Measurements from ENCODE around the gene CLSTN2.

CLSTN2 gene

DNA sequence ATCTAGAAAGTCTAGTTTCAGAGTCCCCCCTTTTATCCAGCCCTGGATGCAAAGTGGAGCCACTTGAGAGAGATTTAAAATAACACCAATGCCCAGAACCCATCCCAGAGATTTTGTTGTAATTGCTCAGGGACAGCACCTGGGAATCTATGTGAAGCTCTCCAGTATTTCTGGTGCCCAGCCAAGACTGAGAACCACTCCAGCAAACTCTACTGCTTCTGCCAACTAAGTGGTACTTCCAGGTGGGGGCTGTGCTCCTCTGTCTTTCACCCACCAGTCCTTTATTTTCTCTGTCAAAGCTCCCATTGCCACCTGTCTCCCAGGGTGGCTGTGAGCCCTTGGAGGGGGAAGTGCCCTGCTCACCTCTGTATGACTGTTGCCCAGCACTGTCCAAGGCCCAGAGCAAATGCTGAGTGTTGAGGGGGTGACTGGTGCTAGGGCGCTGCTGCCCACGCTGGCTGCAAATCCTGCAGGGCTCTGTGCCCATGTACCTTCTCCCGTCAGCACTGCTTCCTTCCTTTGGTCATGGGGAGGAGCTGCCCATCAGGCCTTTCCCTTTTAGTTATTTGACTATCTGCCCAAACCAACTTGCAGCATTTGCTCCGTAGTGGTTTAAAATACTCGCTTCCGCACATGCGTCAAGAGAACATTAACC, 9.4 kb downstream of the CLSTN2 start:
- no peak for DNase-seq (ENCODE audit: low read depth in 2 of 2)

DNA sequence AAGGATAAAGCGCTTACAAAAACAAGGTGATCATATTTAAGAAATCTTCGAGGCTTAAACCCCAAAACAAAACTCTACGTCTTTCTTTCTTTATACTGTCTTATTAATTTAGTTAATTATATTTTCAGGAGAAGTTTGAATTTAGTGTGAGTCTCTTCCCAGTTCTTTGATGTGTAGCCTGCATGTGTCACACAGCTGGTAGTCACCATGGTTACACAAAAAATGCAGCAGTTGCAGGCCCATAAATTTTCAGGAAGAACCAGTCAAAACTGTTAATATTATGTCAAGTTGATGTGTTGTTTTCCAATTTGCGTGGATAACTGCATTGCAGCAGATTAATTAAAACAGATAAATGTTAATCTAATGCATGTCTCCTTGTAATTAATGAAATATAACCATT, 10.4 kb downstream of the CLSTN2 start:
- DNase-seq (ENCODE audit: low read depth in 2 of 2) = no peak

DNA sequence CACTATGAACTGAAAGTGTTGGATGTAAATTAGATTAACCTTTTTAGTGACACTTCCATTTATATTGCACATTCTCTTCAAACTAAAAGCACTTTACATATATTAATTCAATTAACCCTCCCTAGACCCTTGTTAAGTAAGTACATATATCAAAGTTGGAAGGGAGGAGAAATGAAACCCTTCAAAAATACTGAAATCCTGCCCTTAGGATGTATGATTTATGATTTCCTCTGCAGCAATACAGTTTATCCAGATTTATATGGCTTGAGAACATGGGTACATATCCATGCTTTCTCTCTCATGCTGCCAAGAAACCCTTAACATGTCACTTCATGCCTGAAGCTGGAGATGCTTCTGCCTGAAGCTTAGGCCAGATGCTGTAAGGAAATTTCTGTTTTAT, 11.0 kb downstream of the CLSTN2 start:
- no peak for DNase-seq (ENCODE audit: low read depth in 2 of 2)

DNA sequence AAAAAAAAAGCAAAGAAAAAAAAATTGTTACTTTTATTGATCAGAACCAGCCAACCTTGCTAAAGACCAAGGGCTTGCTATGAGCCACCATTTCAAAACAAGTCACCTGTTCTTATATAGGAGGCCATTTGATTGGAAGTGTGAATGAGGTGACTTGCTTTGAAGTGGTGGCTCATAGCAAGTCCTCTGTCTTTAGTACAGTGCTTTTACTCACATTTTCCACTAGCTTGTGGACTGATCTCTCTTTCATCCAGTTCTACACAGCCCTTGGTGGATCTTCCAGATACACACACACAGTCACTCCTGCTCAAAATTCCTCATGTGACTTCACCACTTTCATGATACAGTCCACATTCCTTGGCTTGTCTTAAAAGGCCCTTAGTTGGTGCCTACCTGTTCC, 13.5 kb downstream of the CLSTN2 start:
- DNase-seq (ENCODE audit: low read depth in 2 of 2) = no peak

DNA sequence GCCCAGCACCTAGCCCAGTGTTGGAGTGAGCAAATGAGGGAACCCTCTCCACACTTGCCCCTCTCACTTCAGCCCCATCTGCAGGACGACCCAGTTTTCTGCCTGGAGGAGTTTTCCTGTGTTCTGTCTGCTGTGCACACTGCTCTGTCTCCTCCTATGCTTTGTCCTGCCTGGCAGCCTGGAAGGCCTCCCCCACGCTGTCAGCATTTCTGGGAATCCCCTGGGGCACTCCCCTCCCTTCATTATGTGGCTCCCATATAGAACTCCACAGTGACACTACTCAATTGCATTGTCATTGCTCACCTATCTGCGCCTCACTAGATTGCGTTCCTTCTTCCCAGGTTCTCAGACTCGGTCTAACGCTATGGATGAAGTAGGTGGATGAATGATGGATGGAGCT, 13.9 kb downstream of the CLSTN2 start:
- no peak for DNase-seq (ENCODE audit: low read depth in 2 of 2)

DNA sequence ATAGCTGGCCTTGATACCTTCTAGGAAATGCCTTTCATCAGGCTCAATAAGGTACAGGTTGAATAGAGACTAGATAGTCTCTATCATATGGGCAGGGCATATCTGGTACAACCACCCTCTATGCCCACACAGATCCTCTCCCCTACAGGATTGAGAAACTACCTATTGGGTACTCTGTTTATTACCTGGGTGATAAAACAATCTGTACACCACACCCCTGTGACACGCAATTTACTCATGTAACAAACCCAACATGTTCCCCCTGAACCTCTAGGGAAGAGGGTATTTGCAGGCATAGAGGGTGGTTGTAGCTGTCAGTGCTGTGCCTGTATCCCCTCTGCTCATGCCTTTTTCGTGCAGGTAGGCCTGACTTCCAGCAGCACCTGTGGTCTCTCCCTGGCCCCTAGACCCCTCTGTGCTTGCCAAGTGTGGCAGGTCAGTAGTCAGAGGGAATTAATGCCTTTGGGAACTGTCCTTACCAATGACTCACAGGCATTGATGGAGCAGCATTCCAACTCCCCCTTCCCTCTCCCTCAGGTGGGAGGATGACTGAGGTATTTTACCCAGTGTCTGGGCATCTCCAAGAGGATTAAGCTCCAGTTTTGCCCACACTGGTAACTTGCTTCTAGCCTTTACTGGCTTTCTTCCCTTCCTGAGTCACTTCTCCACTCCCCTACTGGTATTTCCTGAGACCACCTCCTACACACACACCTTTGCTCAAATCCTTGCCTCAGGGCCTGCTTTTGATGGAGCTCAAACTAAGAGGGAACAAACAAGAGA, 18.3 kb downstream of the CLSTN2 start:
- no peak for DNase-seq (ENCODE audit: low read depth in 2 of 2)

DNA sequence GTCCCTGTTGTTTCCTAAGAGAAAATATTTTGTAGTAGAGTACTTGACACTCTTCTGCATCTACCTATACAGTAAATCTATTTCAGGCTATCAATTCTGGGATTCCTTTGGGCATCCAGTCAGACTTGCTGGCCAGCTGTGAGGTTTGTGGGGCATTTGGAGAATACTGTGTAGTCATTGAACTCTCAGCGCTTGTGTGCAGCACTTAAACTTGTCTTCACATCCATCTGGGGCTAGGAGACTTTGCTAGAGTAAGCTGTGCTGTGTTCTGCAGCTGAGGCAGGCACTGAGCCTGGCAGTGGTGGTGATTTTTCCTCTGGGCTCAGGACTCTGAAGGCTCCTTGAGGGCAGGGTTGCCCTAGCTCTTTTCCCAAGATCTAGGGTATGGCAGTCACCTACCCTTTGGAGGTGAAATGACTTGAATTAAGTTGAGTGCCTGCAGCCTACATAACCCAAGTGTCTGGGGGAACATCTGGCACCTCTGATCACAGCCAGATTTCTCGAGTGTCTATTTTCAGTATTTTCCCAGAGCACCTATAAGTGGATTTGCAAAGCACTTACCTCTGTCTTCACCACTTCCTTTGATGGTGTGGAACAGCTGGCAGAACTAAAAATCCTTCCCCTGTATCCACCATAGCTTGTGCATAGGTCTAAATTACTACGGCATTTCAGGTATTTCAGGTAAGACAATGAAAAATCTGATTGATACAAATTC, 19.3 kb downstream of the CLSTN2 start:
- DNase-seq (ENCODE audit: low read depth in 2 of 2) = no peak

DNA sequence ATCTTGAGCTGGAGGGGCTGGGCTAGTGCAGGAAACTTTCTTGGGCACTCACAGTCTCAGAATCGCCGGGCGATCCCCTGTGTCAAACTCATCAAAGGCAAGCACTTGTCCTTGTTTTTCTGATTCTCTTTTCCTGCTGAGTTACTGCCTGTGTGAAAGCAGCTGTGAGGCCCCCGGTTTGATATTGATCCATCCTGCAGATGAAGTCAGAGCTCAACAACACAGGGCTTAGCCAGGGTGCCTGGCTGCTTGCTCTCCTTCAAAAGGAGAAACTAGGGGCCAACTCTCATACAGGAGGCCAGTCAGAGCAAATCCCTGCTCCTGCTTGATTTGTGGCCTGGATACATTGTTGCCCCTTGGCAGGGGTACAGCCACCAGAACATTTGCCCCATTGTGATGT, 22.9 kb downstream of the CLSTN2 start:
- DNase-seq (ENCODE audit: low read depth in 2 of 2) = no peak

DNA sequence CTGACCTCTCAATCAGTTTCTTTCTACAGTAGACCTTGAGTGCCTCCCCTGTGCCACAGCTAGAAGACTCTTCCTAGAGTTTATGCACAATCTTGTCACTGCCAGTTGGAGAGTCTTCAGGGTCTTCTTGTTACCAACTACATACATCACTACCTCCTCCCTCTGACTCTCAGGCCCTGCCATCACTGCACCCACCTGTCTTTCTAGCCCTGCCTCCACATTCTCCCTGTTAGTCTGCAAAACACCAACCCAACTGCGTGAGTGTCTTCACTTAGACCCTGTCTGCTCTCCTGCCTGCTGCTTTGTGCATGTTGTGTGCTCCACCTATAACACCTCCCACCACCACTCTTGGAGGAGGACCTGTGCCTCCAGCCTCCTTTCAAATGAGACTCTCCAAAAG, 34.4 kb downstream of the CLSTN2 start:
- no peak for DNase-seq (ENCODE audit: low read depth in 2 of 2)

DNA sequence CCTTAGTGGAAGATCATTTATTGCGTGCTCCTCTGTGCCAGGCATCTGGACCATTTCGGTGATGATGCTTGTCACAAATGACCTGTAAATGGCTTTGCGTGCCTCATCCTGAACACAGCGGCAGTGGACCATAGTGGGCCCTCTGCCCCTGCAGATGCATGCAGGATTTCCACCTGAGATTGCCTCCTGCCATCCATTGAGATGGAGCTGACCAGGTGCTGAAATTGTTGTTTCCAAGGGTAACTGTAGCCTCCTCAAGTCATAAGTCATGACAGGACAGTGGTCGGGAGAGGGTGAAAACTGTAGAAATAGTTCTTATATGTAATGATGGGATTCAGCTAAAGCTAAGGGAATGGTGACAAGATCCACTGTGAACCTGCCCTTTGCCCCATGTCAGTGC, 35.5 kb downstream of the CLSTN2 start:
- DNase-seq (ENCODE audit: low read depth in 2 of 2) = no peak

DNA sequence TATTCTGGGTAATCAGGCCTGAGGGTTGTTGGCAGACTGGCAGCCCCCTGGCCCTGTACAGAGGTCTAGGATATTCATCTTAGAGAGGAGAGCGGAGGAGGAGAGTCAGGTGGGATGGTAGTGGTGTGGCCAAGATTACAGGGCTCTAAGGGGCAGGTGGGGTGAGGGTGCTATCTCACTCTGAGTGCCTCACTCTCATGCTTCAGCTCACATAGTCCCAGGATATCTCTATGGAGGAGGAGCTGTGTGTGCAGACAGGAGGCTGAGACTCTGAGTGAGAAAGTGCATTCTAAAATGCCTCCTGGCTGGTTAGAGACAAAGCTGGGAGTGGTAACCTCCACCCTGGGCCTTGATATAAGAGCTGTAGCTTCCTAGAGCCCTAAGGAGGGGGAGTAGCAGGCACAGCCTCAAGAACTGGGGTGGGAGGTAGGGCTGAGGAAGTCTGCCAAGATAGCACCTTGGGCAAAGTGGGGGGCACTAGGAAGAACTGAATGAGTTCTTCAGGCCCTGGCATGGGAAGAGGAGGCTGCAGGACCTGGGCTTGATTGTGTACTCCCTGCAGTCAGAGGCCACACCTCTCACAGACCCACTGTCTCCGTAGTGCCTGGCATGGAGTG, 39.9 kb downstream of the CLSTN2 start:
- no peak for DNase-seq (ENCODE audit: low read depth in 2 of 2)

DNA sequence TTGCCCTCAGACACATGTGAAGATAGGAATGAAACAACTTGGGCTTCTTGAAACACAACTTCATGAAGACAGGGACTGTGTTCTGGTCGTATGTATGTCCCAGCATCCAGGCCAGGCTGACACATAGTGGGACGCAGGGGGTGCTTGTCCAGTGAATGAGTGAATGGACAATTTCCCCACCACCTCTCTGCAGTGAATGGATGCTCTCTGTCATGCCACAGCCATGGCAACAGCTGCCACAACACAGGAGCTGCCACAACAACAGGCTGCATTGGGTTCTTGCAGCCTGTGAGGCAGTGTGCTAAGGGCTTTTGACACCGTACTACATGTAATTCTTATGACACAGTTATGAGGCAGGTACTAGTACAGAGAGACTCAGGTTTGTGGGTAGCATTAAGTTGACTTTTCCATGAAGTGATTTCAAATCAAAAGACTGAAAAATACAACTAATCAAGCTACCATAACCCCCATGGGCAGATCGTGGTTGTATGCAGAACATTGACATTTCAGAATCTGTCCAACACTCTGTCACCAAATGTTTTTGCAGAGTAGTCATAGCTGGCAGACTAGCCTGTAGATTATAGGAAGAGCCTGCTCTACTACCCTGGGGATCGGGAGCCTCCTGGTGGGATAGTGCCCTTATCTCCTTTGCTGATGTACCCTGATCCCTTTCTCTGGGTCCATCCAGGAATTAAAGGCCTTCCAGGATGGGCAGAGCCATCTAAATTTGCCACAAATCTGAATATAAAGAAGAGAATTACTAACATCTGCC, 40.8 kb downstream of the CLSTN2 start:
- DNase-seq (ENCODE audit: low read depth in 2 of 2) = no peak

DNA sequence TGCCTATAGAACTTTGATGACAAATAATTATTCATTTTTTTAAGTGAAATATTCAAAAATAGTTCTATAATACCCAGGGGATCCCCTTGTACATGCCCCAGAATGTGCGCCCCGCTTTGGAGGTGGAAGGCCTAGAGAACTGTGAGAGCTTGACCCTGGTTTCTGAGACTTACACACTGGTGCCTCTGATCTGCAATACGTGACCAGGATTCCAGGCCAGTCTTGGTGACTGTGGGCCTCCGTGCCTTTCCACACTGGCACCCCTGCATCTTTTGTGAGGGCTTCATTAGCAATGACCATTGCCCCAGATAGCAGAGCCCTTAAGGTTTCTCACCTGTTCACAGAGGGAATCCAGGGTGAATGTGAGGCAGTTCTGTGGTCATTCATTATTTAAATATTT, 44.0 kb downstream of the CLSTN2 start:
- no peak for DNase-seq (ENCODE audit: low read depth in 2 of 2)

DNA sequence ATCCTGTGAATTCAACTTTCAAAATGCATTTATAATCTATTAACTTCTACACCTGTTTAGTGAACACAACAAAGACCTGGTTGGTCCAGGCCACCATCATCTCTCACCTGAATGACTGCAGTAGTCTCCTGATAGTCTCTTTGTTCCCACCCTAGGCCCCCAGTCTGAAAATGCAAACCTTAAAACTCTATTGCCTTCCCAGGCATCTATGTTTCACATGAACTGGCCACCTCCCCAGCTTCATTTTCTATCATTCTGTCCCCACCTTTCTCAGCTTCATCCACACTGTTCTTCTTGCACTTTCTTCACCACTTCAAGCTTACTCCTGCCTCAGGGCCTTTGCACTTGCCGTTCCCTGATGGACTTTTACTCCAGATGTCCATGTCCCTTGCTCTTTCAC, 45.0 kb downstream of the CLSTN2 start:
- DNase-seq (ENCODE audit: low read depth in 2 of 2) = no peak

DNA sequence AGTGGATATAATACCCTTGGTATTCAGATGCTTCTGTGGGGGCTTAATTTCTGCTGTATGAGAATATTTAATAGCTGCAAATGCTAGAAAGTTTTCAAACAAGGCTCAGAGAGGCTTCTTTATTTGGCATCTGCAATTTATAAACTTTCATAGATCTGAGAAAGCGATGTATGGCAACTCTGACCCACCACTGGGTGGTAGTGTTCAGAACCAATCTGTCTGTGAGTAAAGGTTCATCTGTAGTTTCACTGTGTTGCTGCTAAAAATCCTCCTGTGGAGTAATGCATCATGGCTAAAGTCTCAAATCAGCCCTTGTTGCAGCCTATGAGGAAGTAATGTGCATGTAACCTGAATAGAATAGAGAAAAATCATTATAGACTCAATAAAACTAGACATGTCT, 47.4 kb downstream of the CLSTN2 start:
- no peak for DNase-seq (ENCODE audit: low read depth in 2 of 2)

DNA sequence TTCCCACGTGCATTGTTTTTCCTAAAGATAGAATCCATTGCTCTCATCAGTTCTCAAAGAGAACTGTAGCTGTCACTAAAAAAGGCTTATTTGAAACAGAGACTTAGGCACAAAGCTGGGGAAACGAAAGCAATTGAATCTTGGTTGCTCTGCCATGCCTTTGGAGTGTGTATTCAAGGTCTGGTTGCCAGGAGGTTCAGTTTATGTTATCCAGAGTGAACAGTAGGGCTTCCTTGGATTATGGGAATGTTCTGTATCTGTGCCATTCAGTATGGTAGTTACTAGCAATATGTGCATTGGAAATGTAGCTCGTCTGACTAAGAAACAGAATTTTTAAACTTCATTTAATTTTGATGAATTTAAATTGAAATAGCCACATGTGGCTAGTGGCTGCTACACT, 50.6 kb downstream of the CLSTN2 start:
- DNase-seq (ENCODE audit: low read depth in 2 of 2) = no peak

DNA sequence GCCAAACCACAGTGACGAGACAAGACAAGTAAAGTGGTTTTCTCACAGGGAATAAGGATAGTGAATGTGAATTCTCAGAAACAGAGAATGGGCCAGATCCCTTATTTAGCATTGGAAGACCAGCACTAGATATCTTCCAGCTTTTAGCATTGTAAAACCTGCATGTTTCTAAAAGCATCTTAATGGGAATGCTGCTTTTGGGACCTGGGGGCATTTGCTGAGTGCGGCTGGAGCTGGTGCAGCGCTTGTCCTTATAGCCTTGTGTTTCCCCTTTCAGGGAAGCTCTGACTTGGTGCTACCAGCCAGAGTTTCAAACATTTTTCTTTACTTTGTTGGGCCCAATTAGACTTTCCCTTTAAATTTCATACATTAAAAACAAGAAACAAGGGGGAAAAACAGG, 52.9 kb downstream of the CLSTN2 start:
- no peak for DNase-seq (ENCODE audit: low read depth in 2 of 2)

DNA sequence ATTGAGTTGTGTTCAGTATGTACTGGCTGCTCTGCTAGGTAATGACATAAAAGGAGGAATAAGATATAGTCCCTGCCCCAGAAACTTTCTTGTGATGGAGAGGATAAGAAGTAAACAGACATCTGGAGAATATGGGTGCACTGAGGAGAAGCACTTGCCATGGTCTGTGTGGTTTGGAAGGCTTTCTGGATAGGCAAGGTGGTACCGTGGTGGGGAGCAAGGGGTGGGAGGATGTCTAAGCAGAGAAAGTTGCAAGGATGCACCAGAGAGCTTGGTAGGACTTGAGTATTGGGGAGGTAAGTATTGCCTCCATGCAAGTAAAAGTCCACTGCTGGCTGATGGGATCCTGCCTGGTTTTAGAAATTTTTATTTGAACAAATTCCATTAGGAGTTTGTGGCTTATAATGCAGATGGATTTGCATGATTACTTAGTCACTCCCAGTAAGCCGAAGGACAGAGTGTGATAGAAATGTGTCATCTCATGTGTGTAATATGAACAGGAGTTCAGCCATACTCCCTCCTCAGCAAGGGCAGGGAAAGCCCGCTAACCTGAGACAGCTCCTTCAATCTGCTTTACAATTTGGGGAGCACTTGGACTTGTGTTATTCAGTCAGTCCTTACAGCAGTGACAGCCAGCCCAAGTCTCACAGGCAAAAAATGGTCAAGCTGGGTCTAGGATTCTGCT, 53.6 kb downstream of the CLSTN2 start:
- no peak for DNase-seq (ENCODE audit: low read depth in 2 of 2)

DNA sequence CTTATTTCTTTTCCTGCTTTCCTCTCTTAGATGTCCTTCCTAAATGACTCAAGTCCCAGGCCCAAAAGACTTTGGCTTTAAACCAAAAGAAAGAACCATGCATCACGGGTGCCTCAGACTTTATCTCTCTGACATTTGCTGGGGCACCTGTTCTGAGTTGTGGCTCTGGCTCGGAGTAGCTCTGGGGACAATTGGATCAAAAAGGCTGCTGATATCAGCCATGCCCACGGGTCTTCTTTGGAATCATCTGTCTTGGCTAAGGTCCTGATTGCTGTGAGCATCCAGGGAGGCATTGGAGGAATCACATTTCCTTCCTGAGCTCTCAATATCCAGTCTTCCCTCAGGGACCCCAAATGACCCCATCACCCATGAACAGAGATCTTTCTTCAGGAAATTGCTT, 59.9 kb downstream of the CLSTN2 start:
- no peak for DNase-seq (ENCODE audit: low read depth in 2 of 2)

DNA sequence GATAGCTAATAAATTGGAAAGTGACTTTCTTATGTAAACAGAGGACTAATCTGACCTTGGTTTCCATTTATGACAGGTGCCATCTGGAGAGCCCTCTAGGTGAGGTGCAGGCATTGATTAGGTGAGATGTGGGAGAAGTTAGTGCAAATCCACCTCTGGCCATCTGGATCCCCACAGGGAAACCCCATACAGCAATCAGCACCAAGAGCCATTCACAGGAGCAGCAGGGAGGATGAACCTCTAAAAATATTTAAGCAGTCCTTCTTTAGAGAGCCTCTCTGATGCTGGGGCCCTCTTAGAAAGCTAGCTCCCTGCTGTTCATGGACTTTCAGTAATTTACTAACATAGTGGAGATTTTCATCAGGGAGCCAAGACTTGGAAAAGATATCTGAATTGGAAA, 69.3 kb downstream of the CLSTN2 start:
- DNase-seq (ENCODE audit: low read depth in 2 of 2) = no peak

DNA sequence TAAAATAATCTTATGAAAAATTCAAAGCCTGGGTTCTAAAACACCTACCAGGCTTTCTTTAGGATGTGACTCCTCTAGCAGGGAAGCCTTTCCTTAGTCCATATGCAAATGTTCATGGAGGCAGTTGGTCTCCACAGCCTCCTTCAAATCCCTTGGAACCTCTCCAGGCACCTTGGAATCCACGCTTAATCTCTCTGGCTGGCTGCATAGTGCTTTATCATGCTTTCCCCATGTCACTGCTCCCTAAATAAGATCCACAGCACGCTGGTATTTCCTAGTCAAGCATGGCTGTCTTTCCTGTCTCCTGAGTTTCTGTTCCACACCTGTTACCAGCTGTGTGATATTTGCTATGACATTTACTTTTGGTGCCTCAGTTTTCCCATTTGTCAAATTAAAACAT, 71.3 kb downstream of the CLSTN2 start:
- no peak for DNase-seq (ENCODE audit: low read depth in 2 of 2)

Data from stimulated activated CD4-positive, alpha-beta T cell treated with anti-CD3 and anti-CD28 coated beads, Interleukin-15, amount 100 ng/mL, for 48 hours (primary cell).